ENCODE measurements around the gene BRD3OS. TPM values are rescaled to one million over a fixed set of nuclear protein-coding genes. Genes with fewer than 3 reads are reported as not detected.

BRD3OS gene
- total RNA-seq, 1 donor from 2014 or later, result 31.6 TPM

DNA sequence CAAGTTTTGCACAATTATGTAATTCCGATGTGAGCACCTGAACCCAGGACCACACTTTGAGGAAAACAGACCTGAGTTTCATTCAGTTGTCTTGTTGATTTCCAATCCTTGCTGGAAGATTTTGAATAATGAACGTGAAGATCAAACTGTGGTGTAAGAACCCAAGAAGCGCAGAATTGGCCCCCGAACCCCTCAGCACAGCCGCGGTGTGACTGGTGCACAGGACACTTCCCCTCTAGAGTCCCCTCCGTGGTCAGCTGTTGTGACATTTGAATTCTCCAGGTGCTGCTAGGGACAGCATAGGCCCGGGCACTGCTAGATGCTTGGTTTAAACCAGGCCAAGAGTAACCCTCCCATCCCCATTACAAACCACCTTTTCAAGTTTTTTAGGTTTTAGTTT, 1.7 kb downstream of the BRD3OS start:
- Mint-ChIP-seq H3K4me1 (ENCODE audit: low read depth, unreplicated experiment) (peaks cover 19% of the 10 kb centered on the region), H3K36me3 (ENCODE audit: unreplicated experiment) (no peaks in the 10 kb centered on the region), H3K9me3 (ENCODE audit: unreplicated experiment) (peaks cover 11% of the 10 kb centered on the region), H3K27me3 (ENCODE audit: unreplicated experiment) (peaks cover 14% of the 10 kb centered on the region), H3K27ac (ENCODE audit: unreplicated experiment) (peak overlapping the region; percentile 46), H3K4me3 (ENCODE audit: unreplicated experiment) (peak overlapping the region; percentile 85)
- no peak for DNase-seq
- TF ChIP-seq, protein P1, sequence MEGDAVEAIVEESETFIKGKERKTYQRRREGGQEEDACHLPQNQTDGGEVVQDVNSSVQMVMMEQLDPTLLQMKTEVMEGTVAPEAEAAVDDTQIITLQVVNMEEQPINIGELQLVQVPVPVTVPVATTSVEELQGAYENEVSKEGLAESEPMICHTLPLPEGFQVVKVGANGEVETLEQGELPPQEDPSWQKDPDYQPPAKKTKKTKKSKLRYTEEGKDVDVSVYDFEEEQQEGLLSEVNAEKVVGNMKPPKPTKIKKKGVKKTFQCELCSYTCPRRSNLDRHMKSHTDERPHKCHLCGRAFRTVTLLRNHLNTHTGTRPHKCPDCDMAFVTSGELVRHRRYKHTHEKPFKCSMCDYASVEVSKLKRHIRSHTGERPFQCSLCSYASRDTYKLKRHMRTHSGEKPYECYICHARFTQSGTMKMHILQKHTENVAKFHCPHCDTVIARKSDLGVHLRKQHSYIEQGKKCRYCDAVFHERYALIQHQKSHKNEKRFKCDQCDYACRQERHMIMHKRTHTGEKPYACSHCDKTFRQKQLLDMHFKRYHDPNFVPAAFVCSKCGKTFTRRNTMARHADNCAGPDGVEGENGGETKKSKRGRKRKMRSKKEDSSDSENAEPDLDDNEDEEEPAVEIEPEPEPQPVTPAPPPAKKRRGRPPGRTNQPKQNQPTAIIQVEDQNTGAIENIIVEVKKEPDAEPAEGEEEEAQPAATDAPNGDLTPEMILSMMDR (IDR thresholded peaks at IDR 0.05; ENCODE audit: partially characterized antibody, unreplicated experiment), result no peak

- Mint-ChIP-seq H3K9me3 (ENCODE audit: unreplicated experiment) (peaks cover 11% of the 10 kb centered on the region), H3K4me1 (ENCODE audit: low read depth, unreplicated experiment) (peaks cover 19% of the 10 kb centered on the region), H3K36me3 (ENCODE audit: unreplicated experiment) (no peaks in the 10 kb centered on the region), H3K27me3 (ENCODE audit: unreplicated experiment) (peaks cover 14% of the 10 kb centered on the region), H3K27ac (ENCODE audit: unreplicated experiment) (peak overlapping the region; percentile 92), H3K4me3 (ENCODE audit: unreplicated experiment) (peak overlapping the region; percentile 58)
- TF ChIP-seq, protein P1 (IDR thresholded peaks at IDR 0.05; ENCODE audit: partially characterized antibody, unreplicated experiment), result no peak
- DNase-seq, result peak; percentile 62
Observed at GRCh38 chr9:134027561-134027960, 2.3 kb downstream of the BRD3OS start.

DNA sequence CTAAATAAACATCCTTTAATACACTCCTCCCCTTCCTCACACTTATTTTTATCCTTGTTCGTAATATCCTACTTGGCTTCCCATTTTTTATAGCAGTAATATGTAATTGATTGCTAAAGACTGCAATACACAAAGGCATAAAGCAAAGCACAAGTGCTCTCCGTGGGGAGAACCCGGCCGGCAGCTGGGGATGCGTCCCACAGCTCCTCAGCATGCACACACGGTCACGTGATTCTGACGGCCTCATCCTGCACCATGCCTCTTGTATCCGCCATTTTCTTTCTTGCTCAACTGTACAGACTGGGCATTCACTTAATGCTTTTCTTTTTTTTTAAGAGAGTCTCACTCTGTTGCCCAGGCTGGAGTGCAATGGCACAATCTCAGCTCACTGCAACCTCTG, 2.8 kb downstream of the BRD3OS start:
- no peak for DNase-seq
- Mint-ChIP-seq H3K4me1 (ENCODE audit: low read depth, unreplicated experiment) (peaks cover 19% of the 10 kb centered on the region), H3K27ac (ENCODE audit: unreplicated experiment) (peak overlapping the region; percentile 92), H3K9me3 (ENCODE audit: unreplicated experiment) (peaks cover 11% of the 10 kb centered on the region), H3K4me3 (ENCODE audit: unreplicated experiment) (peak overlapping the region; percentile 58), H3K27me3 (ENCODE audit: unreplicated experiment) (peaks cover 14% of the 10 kb centered on the region), H3K36me3 (ENCODE audit: unreplicated experiment) (peaks cover 1% of the 10 kb centered on the region)
- TF ChIP-seq, protein P1 (IDR thresholded peaks at IDR 0.05; ENCODE audit: partially characterized antibody, unreplicated experiment), result no peak

GRCh38 chr9:134028575-134029247, 3.4 kb downstream of the BRD3OS start:
- DNase-seq, result no peak

More at GRCh38 chr9:134028575-134029247, 3.4 kb downstream of the BRD3OS start:
- peaks cover 19% of the 10 kb centered on the region for H3K4me1 Mint-ChIP-seq (ENCODE audit: low read depth, unreplicated experiment)
- H3K36me3 Mint-ChIP-seq (ENCODE audit: unreplicated experiment), result peaks cover 5% of the 10 kb centered on the region
- H3K4me3 Mint-ChIP-seq (ENCODE audit: unreplicated experiment), result peak overlapping the region; percentile 11
- peak overlapping the region; percentile 92 for H3K27ac Mint-ChIP-seq (ENCODE audit: unreplicated experiment)
- H3K27me3 Mint-ChIP-seq (ENCODE audit: unreplicated experiment), result peaks cover 14% of the 10 kb centered on the region
- H3K9me3 Mint-ChIP-seq (ENCODE audit: unreplicated experiment), result peaks cover 11% of the 10 kb centered on the region
- TF ChIP-seq, protein P1 (IDR thresholded peaks at IDR 0.05; ENCODE audit: partially characterized antibody, unreplicated experiment), result no peak

Data from glutamatergic neuron (in vitro differentiated cells).